K562 (cell line): ENCODE measurements around the gene RAB31. TPM values are rescaled to one million over a fixed set of nuclear protein-coding genes. Genes with fewer than 3 reads are reported as not detected.

ENCODE experiments used
- ATAC-seq: fragments of 200-7000 bp; cut with Tn5 transposase; 3 replicates; pipeline ENCODE4 v1.9.1; 2020; ENCODE audit warnings: moderate library complexity
- BruUV-seq: library from RNA; stranded (reverse); fragments of 400-500 nt; replicated peaks from 2 replicates; lab custom pipeline; 2021; lab: Mats Ljungman, UMichigan
- CTCF ChIA-PET: fragments of 300-600 bp; formaldehyde crosslinking; extraction: SDS; loops from one replicate; lab custom pipeline; 2021; ENCODE audit warnings: low intra/inter-chr PET ratio; lab: Yijun Ruan, JAX
- POLR2A ChIA-PET: fragments of 300-600, 350-650 bp; sonication (Branson Sonifier 250); formaldehyde crosslinking; extraction: SDS; loops from one replicate; lab custom pipeline; 2021; ENCODE audit warnings: antibody characterized with exemption, inconsistent platforms; lab: Yijun Ruan, JAX
- DNase-seq, 4 experiments: peaks; one replicate each; pipeline versions ENCODE4 v3.0.0 to v3.0.0-alpha.2; 2011 to 2018; ENCODE audit warnings: low spot score in 3 of 4, mixed read lengths in 3 of 4; ENCODE audit errors: extremely low read depth in 1 of 4
- FAIRE-seq: peaks from 2 replicates; lab custom pipeline; 2011; peaks lifted over from hg19 to GRCh38; lab: Jason Lieb, UNC
- H2AFZ ChIP-seq: 2 replicates; pipeline ENCODE4 v1.6.0; 2011; ENCODE audit warnings: low read depth, low read length, control low read depth, inconsistent platforms
- H3K27ac ChIP-seq: fragments of 200-600 bp; 3 replicates; pipeline ENCODE4 v1.8.0; 2011; ENCODE audit warnings: low read depth, mild to moderate bottlenecking, control low read depth, inconsistent platforms, low read length, moderate library complexity, mixed read lengths; ENCODE audit errors: extremely low read depth
- H3K27me3 ChIP-seq, 2 experiments: fragments of 300-600 bp in 1 of 2; 2 replicates in 1 of 2; 3 replicates in 1 of 2; pipeline versions ENCODE4 v1.6.0 to v1.8.0; 2011; ENCODE audit warnings: inconsistent platforms in 2 of 2, low read length in 2 of 2, mild to moderate bottlenecking in 1 of 2, mixed read lengths in 1 of 2, moderate library complexity in 1 of 2; ENCODE audit not compliant: control insufficient read depth in 2 of 2, insufficient read depth in 2 of 2
- H3K36me3 ChIP-seq: fragments of 300-600 bp; 3 replicates; pipeline ENCODE4 v1.8.0; 2011; ENCODE audit warnings: mild to moderate bottlenecking, low read length, inconsistent platforms; ENCODE audit not compliant: control insufficient read depth, insufficient read depth
- H3K4me1 ChIP-seq, 2 experiments: fragments of 200-600 bp in 1 of 2; replicated peaks in 1 of 2; 2 replicates in 1 of 2; 3 replicates in 1 of 2; pipeline versions ENCODE4 v1.5.1 to v1.8.0; 2011; ENCODE audit warnings: inconsistent platforms in 2 of 2, low read length in 2 of 2, mild to moderate bottlenecking in 1 of 2, mixed read lengths in 1 of 2, moderate library complexity in 1 of 2; ENCODE audit not compliant: control insufficient read depth in 2 of 2, insufficient read depth in 2 of 2
- H3K4me2 ChIP-seq: 2 replicates; pipeline ENCODE4 v1.6.1; 2011; ENCODE audit warnings: low read length, control low read depth, inconsistent platforms, mixed read lengths; ENCODE audit not compliant: insufficient read depth
- H3K4me3 ChIP-seq: fragments of 200-600 bp; sonication (generic), shearing (Covaris generic); 2 replicates; pipeline ENCODE4 v1.5.1; 2016; ENCODE audit warnings: control low read depth, inconsistent platforms
- H3K79me2 ChIP-seq: fragments of 200-600 bp; 3 replicates; pipeline ENCODE4 v1.8.0; 2011; ENCODE audit warnings: low read length, inconsistent platforms; ENCODE audit not compliant: control insufficient read depth, insufficient read depth
- H3K9ac ChIP-seq, 2 experiments: 2 replicates each; pipeline versions ENCODE4 v1.6.0 to v1.6.1; 2011; ENCODE audit warnings: low read depth in 2 of 2, low read length in 2 of 2, control low read depth in 1 of 2, inconsistent platforms in 1 of 2, mild to moderate bottlenecking in 1 of 2, mixed read lengths in 1 of 2; ENCODE audit not compliant: insufficient read depth in 1 of 2
- H3K9me1 ChIP-seq: one replicate; pipeline ENCODE4 v1.6.0; 2011; ENCODE audit warnings: inconsistent platforms, mild to moderate bottlenecking, low read length, moderate library complexity; ENCODE audit not compliant: control insufficient read depth, insufficient read depth
- H3K9me3 ChIP-seq: replicated peaks from 2 replicates; pipeline ENCODE4 v1.5.1; 2011; ENCODE audit warnings: low read depth, low read length, inconsistent platforms; ENCODE audit not compliant: control insufficient read depth, insufficient read depth
- H4K20me1 ChIP-seq: replicated peaks from 2 replicates; pipeline ENCODE4 v1.6.1; 2011; ENCODE audit warnings: low read length, inconsistent platforms, mixed read lengths; ENCODE audit not compliant: control insufficient read depth, insufficient read depth
- STAT5B ChIP-seq: fragments of 250-450 bp; sonication (Bioruptor Pico); IDR thresholded peaks from 2 replicates; pipeline ENCODE4 v1.8.0; 2021; ENCODE audit warnings: mild to moderate bottlenecking, inconsistent platforms
- ZBTB5 ChIP-seq: fragments of 450-650 bp; IDR thresholded peaks from 2 replicates; pipeline ENCODE4 v1.6.1; 2017; ENCODE audit warnings: antibody characterized with exemption
- ZKSCAN1 ChIP-seq: fragments of 150-350 bp; IDR thresholded peaks from 2 replicates; pipeline ENCODE4 v1.6.1; 2016; ENCODE audit warnings: low read depth, low read length
- WGBS: fragments of 100-300 bp; shearing (Covaris generic); methylation state at CpG from one replicate; pipeline ENCODE4 v1.1.6; 2016; ENCODE audit warnings: low coverage, mixed read lengths; ENCODE audit not compliant: insufficient coverage; ENCODE audit errors: missing lambda C conversion rate; 5-methylcytosine and 5-hydroxymethylcytosine counted together
- in situ Hi-C: fragments of 300-500 bp; cut with MboI; formaldehyde crosslinking; loops from 4 replicates; pipeline ENCODE4 v1.15.0; 2018; ENCODE audit warnings: inconsistent platforms, mixed read lengths
- intact Hi-C: fragments of 100-400 bp; cut with micrococcal nuclease; formaldehyde crosslinking; loops from 2 replicates; pipeline ENCODE4 v1.14.2; 2022
- polyA plus RNA-seq, 8 experiments: library from polyadenylated mRNA; depleted of rRNA in 4 of 8; stranded (reverse) in 5 of 8; unstranded in 3 of 8; fragments of >200 nt; fragmentation: Nextera tagmentation in 2 of 8; fragmentation: Illumina TruSeq in 1 of 8; extraction: Ambion mirVana in 2 of 8; extraction: Trizol in 1 of 8; gene quantifications; 2 replicates each; pipeline versions ENCODE4 v1.2.1 to v1.2.3, GENCODE V29; 2011 to 2014; ENCODE audit warnings: inconsistent platforms in 1 of 8, missing spikeins in 1 of 8
- total RNA-seq, 7 experiments: library from RNA; depleted of rRNA in 6 of 7; stranded (reverse); fragments of >200 nt in 6 of 7; fragmentation: Illumina TruSeq in 2 of 7; extraction: Trizol in 2 of 7; gene quantifications; 2 replicates each; pipeline versions ENCODE4 v1.2.1 to v1.2.3, GENCODE V29; 2011 to 2021; ENCODE audit warnings: low replicate concordance in 1 of 7

RAB31 gene
- total and polyA plus RNA-seq, 9 of the 15 experiments (the other 6 are each of a cell fraction or from before 2014, with no cell fraction given), result 20.7 to 70.4 (median 41.3) TPM

- DNase-seq (no peak), ATAC-seq (no peak), FAIRE-seq (no peak)
- in situ Hi-C loops (no loop called here), intact Hi-C loops (no loop called here)
- Histone ChIP-seq H4K20me1 (no peaks in the 10 kb centered on the region), H3K9me1 (no peaks in the 10 kb centered on the region), H3K27ac (no peak overlapping the region), H3K4me1 (peaks cover 0 to 3% of the 10 kb centered on the region in 2 experiments; a peak in 2 of 5 replicates), H3K4me3 (no peak overlapping the region), H3K79me2 (peaks cover 36% of the 10 kb centered on the region), H2AFZ (no peak overlapping the region), H3K4me2 (no peak overlapping the region), H3K9me3 (peaks cover 3% of the 10 kb centered on the region; the same call in 1 of the 2 replicates), H3K36me3 (peaks cover 30% of the 10 kb centered on the region; the same call in 2 of the 3 replicates), H3K9ac (no peak overlapping the region), H3K27me3 (no peaks in the 10 kb centered on the region)
- POLR2A ChIA-PET, result interaction anchor here (0.6 to 1.1 kb wide), 7 partner anchors 9 to 148 kb away, joined by 3 to 5 read pairs (median 3); no protein-coding TSS in a partner anchor
- CTCF ChIA-PET, result no interaction called here
- TF ChIP-seq STAT5B (CRISPR knock-in tag) (no peak), ZKSCAN1 (peak; percentile 71; the same call in 1 of the 2 replicates)
- WGBS, result 75% methylated on average over 9 of the region's 9 CpGs
- no TSS peak for BruUV-seq
These were observed 13.9 kb downstream of the RAB31 start for GRCh38 chr18:9721893-9722550.

- DNase-seq, result no peak
- 86% methylated on average over 3 of the region's 3 CpGs for WGBS
- BruUV-seq, result no TSS peak
- H3K4me3 ChIP-seq, result no peak overlapping the region
- H3K36me3 ChIP-seq, result peaks cover 27% of the 10 kb centered on the region; the same call in 2 of the 3 replicates
- no peaks in the 10 kb centered on the region for H4K20me1 ChIP-seq
- H3K4me2 ChIP-seq, result no peak overlapping the region
- peak; percentile 58 for ATAC-seq
- ChIA-PET CTCF (no interaction called here), POLR2A (interaction anchor here (0.6 to 1.1 kb wide), 5 partner anchors 8 to 148 kb away, joined by 3 to 5 read pairs (median 3); no protein-coding TSS in a partner anchor)
- no peak for FAIRE-seq
- H3K4me1 ChIP-seq, result peaks cover 0 to 3% of the 10 kb centered on the region in 2 experiments; a peak in 2 of 5 replicates
- H2AFZ ChIP-seq, result no peak overlapping the region
- peaks cover 38% of the 10 kb centered on the region for H3K79me2 ChIP-seq
- intact Hi-C loops (no loop called here), in situ Hi-C loops (no loop called here)
- H3K9ac ChIP-seq, result no peak overlapping the region
- H3K27me3 ChIP-seq, result no peaks in the 10 kb centered on the region
- H3K9me1 ChIP-seq, result no peaks in the 10 kb centered on the region
- no peak overlapping the region for H3K27ac ChIP-seq
- H3K9me3 ChIP-seq, result peaks cover 3% of the 10 kb centered on the region; the same call in 1 of the 2 replicates
- no peak for TF ChIP-seq ZBTB5
These were observed 14.6 kb downstream of the RAB31 start for GRCh38 chr18:9722691-9723090.
